AG04449 (cell line): ENCODE results near the gene CTU2.

Source experiments
- CTCF ChIA-PET: fragments of 350-600 bp; formaldehyde crosslinking; extraction: SDS; loops from one replicate; lab custom pipeline; 2021; ENCODE audit warnings: antibody characterized with exemption; lab: Yijun Ruan, JAX
- POLR2A ChIA-PET: fragments of 400-600, 350-600 bp; formaldehyde crosslinking; extraction: SDS; loops from one replicate; lab custom pipeline; 2020; ENCODE audit warnings: antibody characterized with exemption, inconsistent platforms; lab: Yijun Ruan, JAX
- DNase-seq: peaks from one replicate; pipeline ENCODE4 v3.0.0-alpha.2; 2010; ENCODE audit warnings: low read depth, low spot score
- H3K4me3 ChIP-seq: 2 replicates; pipeline ENCODE4 v1.5.1; 2011; ENCODE audit warnings: low read depth, mild to moderate bottlenecking, control low read depth, low read length
- TF ChIP-seq, protein P1 (sequence below): IDR thresholded peaks from one replicate; pipeline ENCODE4 v1.5.1; 2011; ENCODE audit warnings: mild to moderate bottlenecking, moderate library complexity, low read length, control low read depth, inconsistent platforms; ENCODE audit not compliant: insufficient read depth; ENCODE audit errors: missing control alignments

CTU2 gene

DNA sequence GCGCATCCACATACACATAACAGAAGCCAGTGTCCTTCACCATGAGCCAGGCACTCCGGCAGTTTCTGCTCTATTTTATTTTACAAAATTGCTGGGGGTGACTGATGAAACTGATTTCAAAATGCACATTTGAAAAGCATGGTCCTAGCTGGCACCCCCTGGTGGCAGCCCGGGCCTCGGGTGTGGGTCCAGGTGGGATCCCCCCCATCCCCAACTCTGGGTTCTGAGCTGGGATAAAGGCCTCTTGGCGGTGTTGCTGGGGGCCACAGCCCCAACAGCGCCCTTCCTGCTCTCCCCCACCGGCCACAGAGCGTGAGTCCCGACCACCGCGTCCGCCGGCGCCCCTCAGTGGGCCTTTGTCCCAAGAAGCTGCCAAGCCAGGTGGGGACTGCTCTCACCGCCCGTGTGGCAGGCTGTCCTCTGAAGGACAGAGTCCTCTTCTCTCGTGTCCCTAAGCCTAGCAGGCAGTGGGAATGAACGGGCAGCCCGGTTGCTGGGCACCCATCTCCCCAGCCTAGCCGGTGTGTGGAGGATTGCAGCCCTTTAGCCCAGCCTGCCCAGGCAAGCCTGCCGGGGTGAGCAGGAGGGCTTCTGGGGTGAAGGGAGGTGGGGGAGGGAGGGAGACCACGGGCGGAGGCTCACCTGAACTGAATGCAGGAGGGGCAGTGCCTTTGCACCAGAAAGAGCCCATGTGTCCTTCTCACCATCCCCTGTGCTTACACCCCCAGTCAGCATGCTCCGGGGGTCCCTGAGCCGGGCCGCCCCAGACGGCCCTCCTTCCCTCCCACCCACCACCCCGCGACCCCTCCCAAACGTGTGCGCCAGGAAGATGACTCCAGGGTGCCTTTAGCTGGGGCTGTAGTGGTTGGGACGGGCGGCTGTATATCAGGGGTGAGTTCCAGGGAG, 20.9 kb upstream of the CTU2 start:
- no peak for DNase-seq
- POLR2A ChIA-PET, result no interaction called here
- CTCF ChIA-PET, result interaction anchor here (0.8 to 3.0 kb wide), 8 partner anchors 8 to 173 kb away, joined by 3 to 11 read pairs (median 3); no protein-coding TSS in a partner anchor
- peak overlapping the region; percentile 48 for H3K4me3 ChIP-seq
- TF ChIP-seq, protein P1, sequence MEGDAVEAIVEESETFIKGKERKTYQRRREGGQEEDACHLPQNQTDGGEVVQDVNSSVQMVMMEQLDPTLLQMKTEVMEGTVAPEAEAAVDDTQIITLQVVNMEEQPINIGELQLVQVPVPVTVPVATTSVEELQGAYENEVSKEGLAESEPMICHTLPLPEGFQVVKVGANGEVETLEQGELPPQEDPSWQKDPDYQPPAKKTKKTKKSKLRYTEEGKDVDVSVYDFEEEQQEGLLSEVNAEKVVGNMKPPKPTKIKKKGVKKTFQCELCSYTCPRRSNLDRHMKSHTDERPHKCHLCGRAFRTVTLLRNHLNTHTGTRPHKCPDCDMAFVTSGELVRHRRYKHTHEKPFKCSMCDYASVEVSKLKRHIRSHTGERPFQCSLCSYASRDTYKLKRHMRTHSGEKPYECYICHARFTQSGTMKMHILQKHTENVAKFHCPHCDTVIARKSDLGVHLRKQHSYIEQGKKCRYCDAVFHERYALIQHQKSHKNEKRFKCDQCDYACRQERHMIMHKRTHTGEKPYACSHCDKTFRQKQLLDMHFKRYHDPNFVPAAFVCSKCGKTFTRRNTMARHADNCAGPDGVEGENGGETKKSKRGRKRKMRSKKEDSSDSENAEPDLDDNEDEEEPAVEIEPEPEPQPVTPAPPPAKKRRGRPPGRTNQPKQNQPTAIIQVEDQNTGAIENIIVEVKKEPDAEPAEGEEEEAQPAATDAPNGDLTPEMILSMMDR, result peak; percentile 68

DNA sequence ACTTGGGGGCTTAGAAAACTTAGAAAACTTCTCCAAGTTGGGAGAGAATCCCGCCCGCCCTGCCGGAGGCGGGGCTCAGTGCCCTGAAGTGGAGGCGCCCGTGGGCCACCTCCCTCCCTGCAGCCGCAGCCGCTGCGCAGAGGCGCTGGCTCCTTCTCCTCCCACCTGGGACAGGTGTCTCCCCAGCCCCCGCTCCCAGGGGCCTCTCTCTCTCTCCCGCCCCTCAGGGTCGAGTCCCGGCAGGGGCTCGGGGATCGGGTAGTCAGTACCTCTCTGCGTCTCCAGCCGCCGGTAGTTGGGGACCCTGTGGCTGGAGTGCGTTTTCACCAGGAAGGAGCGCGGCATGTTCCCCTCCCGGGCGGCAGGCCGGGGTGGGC, 20.3 kb upstream of the CTU2 start:
- TF ChIP-seq, protein P1, result no peak
- H3K4me3 ChIP-seq, result peak overlapping the region; percentile 48
- CTCF ChIA-PET, result interaction anchor here (3.0 kb wide), 1 partner anchor 11 kb away, joined by 11 read pairs; no protein-coding TSS in a partner anchor
- POLR2A ChIA-PET, result no interaction called here
- DNase-seq, result no peak

DNA sequence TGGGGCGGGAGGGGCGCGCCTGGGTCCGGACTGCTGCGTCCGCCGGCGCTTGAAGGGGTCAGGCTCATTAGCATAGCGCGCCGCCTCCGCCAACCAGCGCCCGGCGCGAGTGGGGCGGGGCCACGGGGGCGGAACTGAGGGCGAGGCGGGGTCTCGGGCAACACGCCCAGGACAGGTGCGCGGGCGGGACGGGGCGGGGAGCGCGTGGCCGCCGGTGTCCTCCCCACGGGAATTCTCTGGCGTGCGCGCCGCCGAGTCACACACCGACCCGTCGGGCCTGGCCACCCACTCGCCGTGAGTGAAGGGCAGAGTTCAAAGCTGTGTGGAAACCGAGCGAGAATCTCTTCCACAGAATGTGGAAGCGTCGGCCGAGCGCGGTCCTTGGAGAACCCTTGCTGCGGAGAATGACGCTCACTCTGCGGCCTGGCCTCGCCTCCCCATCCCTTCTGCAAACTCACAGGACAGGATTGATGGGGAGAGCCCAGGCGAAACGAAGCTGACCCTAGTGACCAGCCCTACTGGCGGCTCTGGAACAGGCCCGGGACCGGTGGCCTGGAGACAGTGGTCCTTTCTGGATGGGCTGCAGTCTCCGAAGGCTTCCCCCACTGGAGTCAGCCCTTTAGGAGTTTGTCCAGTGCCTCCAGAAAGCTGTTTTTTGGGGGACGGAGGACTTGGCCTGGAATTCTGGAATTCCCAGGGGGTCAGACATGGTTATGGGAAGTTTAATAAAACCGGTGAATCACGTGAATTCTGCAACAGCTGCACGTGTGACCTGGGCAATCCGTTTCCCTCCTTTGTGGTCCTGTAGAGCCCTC, 19.7 kb upstream of the CTU2 start, which contains the start of gene SNAI3:
Gene SNAI3 (minus strand): TSS at position 69 of the 815 bp plus-strand sequence. CDS start 101 bp downstream, outside the sequence.
- peak within 1 kb of the TSS; percentile 48 for H3K4me3 ChIP-seq
- ChIA-PET POLR2A (interaction anchor here (0.9 kb wide), 1 partner anchor 23 kb away, joined by 3 read pairs; no protein-coding TSS in a partner anchor), CTCF (interaction anchor here (0.8 to 3.0 kb wide), 8 partner anchors 11 to 480 kb away, joined by 3 to 11 read pairs (median 3); no protein-coding TSS in a partner anchor)
- TF ChIP-seq, protein P1, result no peak
- no peak for DNase-seq

DNA sequence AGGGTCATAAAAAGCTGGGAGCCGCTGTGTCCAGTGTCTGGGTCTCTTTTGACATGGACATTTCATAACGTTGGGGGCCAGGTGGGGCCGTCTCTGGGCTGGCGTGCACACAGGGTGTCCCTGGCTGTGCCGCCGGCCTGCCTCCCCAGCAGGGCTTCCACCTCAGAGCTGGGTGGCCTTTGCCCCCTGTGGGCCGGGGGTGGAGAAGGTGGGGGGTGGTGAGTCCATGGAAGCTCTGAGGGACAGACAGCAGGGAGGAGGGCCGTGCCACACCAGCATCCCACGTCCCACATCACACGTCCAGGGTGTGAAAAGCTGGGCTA, 19.1 kb upstream of the CTU2 start:
- ChIA-PET POLR2A (interaction anchor here (0.9 kb wide), 1 partner anchor 22 kb away, joined by 3 read pairs; no protein-coding TSS in a partner anchor), CTCF (interaction anchor here (0.8 to 3.0 kb wide), 8 partner anchors 10 to 480 kb away, joined by 3 to 11 read pairs (median 3); no protein-coding TSS in a partner anchor)
- DNase-seq, result no peak
- TF ChIP-seq, protein P1, result no peak
- H3K4me3 ChIP-seq, result no peak overlapping the region

DNA sequence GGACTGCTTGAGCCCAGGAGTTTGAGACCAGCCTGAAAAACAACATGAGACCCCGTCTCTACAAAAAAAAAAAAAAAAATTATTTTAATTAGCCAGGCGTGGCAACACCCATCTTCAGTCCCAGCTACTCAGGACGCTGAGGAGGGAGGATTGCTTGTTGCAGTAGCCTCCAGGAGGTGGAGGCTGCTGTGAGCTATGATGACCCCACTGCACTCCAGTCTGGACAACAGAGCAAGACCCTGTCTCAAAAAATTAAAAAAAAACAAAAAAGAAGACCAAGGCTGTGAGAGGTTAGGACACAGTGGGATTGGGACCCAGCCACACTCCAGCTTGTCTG, 18.7 kb upstream of the CTU2 start:
- DNase-seq, result no peak
- TF ChIP-seq, protein P1, result no peak
- POLR2A ChIA-PET, result interaction anchor here (0.6 kb wide), 1 partner anchor 479 kb away, joined by 3 read pairs; no protein-coding TSS in a partner anchor
- no peak overlapping the region for H3K4me3 ChIP-seq
- CTCF ChIA-PET, result interaction anchor here (0.8 to 1.8 kb wide), 7 partner anchors 11 to 479 kb away, joined by 3 to 7 read pairs (median 3); no protein-coding TSS in a partner anchor
